Measurements from ENCODE around the gene MUC21. TPM values are rescaled to one million over a fixed set of nuclear protein-coding genes. Genes with fewer than 3 reads are reported as not detected.

MUC21 gene
- total and polyA plus RNA-seq, 2 of the 8 experiments (the other 6 are each of a cell fraction or from before 2014, with no cell fraction given) = not detected

- TF ChIP-seq CTCF (IDR thresholded peaks at IDR 0.05; ENCODE audit: control extremely low read depth in 1 of 3, insufficient read depth in 1 of 3, low read depth in 1 of 3, low read length in 3 of 3) = no peak
These were observed 4.4 kb upstream of the MUC21 start (continued) for GRCh38 chr6:30979141-30979540.
